NT2/D1 (cell line): Measurements from ENCODE around the gene C10orf95.
A peak's percentile ranks its signal among the peaks of the same experiment; 100 is the strongest.
"Not testable (repeated sequence)": the region's sequence is repeated elsewhere in the genome, so short reads cannot be mapped to it uniquely, and the experiment has no call there.

Experiments
- DNase-seq: peaks from one replicate; pipeline ENCODE4 v3.0.0-alpha.2; 2011; ENCODE audit warnings: low read depth, low spot score
- H3K27me3 ChIP-seq: 2 replicates; pipeline ENCODE4 v1.6.0; 2011; ENCODE audit warnings: mild to moderate bottlenecking; ENCODE audit not compliant: insufficient read length, insufficient read depth
- H3K36me3 ChIP-seq: 2 replicates; pipeline ENCODE4 v1.6.1; 2011; ENCODE audit warnings: mild to moderate bottlenecking, low read length, mixed read lengths; ENCODE audit not compliant: insufficient read depth, insufficient read length
- H3K4me1 ChIP-seq: 2 replicates; pipeline ENCODE4 v1.5.1; 2011; ENCODE audit not compliant: insufficient read depth, insufficient read length
- H3K4me3 ChIP-seq: 2 replicates; pipeline ENCODE4 v1.5.1; 2011; ENCODE audit warnings: low read depth; ENCODE audit not compliant: insufficient read length
- H3K9ac ChIP-seq: 2 replicates; pipeline ENCODE4 v1.6.0; 2011; ENCODE audit warnings: low read depth; ENCODE audit not compliant: insufficient read length
- H3K9me3 ChIP-seq: 2 replicates; pipeline ENCODE4 v1.5.1; 2011; ENCODE audit warnings: mild to moderate bottlenecking, low read length; ENCODE audit not compliant: insufficient read depth
- SUZ12 ChIP-seq: IDR thresholded peaks from 2 replicates; pipeline ENCODE4 v1.6.1; 2011; ENCODE audit not compliant: insufficient read length, insufficient read depth; ENCODE audit errors: extremely low read depth
- YY1 ChIP-seq: IDR thresholded peaks from 2 replicates; pipeline ENCODE4 v1.6.1; 2011; ENCODE audit not compliant: insufficient read length, insufficient read depth
- ZNF274 ChIP-seq: IDR thresholded peaks from 2 replicates; pipeline ENCODE4 v1.6.1; 2011; ENCODE audit warnings: mild to moderate bottlenecking, low read depth, low read length

The C10orf95 gene, protein sequence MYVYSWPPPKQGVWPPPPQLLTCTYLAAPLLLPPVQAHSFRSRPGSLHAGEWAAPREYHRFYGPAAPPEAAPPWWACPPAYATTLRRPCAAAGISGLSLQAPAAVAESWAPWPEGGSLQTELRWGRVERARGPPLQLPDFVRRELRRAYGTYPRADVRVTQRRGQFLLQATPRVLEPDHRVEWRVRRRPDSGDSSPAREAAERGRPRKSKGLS

DNA sequence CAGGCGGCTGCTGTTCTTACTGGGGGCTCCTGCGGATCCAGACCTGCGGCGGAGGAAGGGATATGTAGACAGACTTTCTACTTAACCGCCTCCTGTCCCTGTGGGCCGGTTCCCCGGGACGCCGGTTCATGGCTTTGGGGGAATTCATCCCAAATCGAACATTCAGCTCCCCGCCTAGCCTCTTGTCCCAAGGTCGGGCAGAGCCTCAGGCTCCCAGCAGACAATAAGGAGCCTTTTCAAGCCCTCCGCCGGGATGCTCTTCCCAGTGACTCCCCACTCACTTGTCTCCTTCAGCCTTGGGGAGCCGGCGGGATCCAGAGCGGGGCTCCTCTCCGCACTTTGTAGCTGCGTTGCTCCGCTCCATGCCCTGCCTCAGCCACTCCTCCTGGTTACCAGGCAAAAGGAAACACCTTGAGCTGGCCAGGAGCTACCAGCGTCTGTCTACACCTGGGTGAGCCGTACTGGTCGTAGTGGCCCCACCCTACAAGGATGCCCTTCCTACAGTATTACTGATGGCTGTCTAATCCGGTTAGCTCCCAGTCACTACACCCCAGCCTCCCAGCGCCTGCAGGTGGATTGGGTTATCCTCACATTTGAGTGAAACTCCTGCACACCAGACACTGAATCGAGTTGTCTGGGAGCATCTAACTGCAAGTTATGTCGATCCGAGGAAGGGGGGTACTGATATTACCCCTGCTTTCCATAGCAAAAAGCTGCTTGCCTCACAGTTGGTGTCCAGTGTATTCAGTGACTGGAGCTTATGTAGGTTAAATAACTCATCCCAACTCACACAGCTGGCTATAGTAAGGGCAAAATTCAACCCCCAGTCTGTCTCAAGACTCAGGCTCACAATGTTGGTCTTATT lies at the start of gene C10orf95:
C10orf95 (minus strand) TSS at position 439 of the 865 bp plus-strand sequence. CDS start 450 bp downstream, outside the sequence.
- no peak for DNase-seq
- Histone ChIP-seq H3K9ac (peak within 1 kb of the TSS; percentile 94), H3K27me3 (no peaks in the 10 kb centered on the region), H3K9me3 (no peaks in the 10 kb centered on the region), H3K4me1 (peaks cover 9% of the 10 kb centered on the region), H3K4me3 (peak within 1 kb of the TSS; percentile 84), H3K36me3 (peaks cover 5% of the 10 kb centered on the region)
- TF ChIP-seq ZNF274 (no peak), YY1 (no peak), SUZ12 (no peak)

DNA sequence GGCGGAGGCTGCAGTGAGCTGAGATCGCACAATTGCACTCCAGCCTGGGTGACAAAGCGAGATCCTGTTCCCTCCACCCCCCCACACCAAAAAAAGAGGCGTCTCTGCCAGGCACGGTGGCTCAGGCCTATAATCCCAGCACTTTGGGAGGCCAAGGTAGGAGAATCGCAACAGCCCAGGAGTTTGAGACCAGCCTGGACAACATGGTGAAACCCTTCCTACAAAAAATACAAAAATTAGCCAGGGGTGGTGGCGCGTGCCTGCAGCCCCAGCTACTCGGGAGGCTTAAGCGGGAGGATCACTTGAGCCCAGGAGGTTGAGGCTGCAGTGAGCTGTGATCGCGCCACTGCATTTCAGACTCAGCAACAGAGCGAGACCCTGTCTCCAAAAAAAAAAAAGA lies 49.3 kb upstream of the C10orf95 start:
- H3K4me3 ChIP-seq, H3K27me3 ChIP-seq, H3K9ac ChIP-seq, H3K9me3 ChIP-seq, DNase-seq, H3K4me1 ChIP-seq, H3K36me3 ChIP-seq: not testable (repeated sequence)

- H3K36me3 ChIP-seq, result peaks cover 4% of the 10 kb centered on the region
- no peak for DNase-seq
- no peaks in the 10 kb centered on the region for H3K27me3 ChIP-seq
- H3K9ac ChIP-seq, result no peak overlapping the region
- no peaks in the 10 kb centered on the region for H3K9me3 ChIP-seq
- H3K4me3 ChIP-seq, result no peak overlapping the region
- TF ChIP-seq YY1, result no peak
- TF ChIP-seq SUZ12, result no peak
- no peak for TF ChIP-seq ZNF274
- H3K4me1 ChIP-seq, result no peaks in the 10 kb centered on the region
Observed at GRCh38 chr10:102499356-102499755, 48.0 kb upstream of the C10orf95 start.

GRCh38 chr10:102497545-102497944 lies 46.2 kb upstream of the C10orf95 start:
- Histone ChIP-seq H3K4me3 (no peak overlapping the region), H3K9me3 (no peaks in the 10 kb centered on the region), H3K36me3 (peaks cover 12% of the 10 kb centered on the region), H3K9ac (no peak overlapping the region), H3K27me3 (no peaks in the 10 kb centered on the region), H3K4me1 (peaks cover 2% of the 10 kb centered on the region)
- DNase-seq, result no peak
- TF ChIP-seq YY1 (no peak), ZNF274 (no peak), SUZ12 (no peak)

GRCh38 chr10:102493771-102494170 lies 42.4 kb upstream of the C10orf95 start:
- no peak for DNase-seq
- no peak overlapping the region for H3K9ac ChIP-seq
- H3K4me1 ChIP-seq, result peaks cover 4% of the 10 kb centered on the region
- TF ChIP-seq YY1, result no peak
- no peak for TF ChIP-seq SUZ12
- no peak for TF ChIP-seq ZNF274
- no peaks in the 10 kb centered on the region for H3K9me3 ChIP-seq
- H3K27me3 ChIP-seq, result no peaks in the 10 kb centered on the region
- peaks cover 28% of the 10 kb centered on the region for H3K36me3 ChIP-seq
- H3K4me3 ChIP-seq, result no peak overlapping the region

DNA sequence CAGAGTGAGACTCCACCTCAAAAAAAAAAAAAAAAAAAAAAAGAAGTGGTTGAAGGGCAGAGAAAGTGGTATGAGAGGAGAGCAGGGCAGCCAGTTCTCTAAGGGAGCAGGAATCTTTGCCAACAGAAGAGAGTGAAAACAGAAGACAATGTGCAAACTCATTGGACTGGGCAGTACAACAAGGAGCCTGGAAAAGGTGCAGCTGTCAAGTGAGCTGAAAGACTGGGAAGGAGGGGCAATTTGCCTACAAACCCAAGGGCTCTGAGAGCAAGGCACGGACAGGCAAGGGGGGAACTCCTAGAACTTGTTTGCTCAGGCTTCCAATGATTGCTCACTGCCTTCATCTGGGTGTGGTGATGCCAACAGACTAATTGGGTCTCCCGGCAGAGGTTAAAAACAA lies 41.6 kb upstream of the C10orf95 start:
- TF ChIP-seq YY1 (no peak), ZNF274 (no peak), SUZ12 (no peak)
- H3K9me3 ChIP-seq, result no peaks in the 10 kb centered on the region
- no peaks in the 10 kb centered on the region for H3K27me3 ChIP-seq
- H3K4me1 ChIP-seq, result peaks cover 4% of the 10 kb centered on the region
- H3K36me3 ChIP-seq, result peaks cover 35% of the 10 kb centered on the region
- DNase-seq, result no peak
- H3K9ac ChIP-seq, result no peak overlapping the region
- no peak overlapping the region for H3K4me3 ChIP-seq

DNA sequence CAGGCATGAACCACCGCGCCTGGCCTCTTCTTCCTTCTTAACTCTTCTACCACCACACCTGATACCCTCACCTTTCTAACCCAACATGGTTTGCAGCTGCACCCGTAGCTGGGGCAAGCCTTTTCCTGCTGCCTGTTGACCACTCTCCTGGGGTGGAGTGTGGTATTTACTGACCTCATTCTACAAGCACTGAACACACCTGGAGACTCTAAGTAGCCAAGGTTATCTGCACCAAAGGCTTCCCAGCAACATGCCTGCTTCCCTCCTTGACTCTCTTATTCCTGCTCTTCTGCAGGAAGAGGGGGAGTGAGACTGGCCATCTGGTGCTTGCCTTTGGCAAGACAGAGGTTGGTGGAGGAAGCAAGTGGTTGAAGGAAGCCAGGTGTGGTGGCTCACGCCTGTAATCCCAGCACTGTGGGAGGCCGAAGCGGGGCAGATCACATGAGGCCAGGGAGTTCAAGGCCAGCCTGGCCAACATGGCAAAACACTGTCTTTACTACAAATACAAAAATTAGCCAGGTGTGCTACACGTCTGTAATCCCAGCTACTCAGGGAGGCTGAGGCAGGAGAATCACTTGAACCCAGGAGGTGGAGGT lies 41.1 kb upstream of the C10orf95 start:
- Histone ChIP-seq H3K9ac (no peak overlapping the region), H3K4me3 (no peak overlapping the region), H3K27me3 (no peaks in the 10 kb centered on the region), H3K4me1 (peaks cover 4% of the 10 kb centered on the region), H3K9me3 (no peaks in the 10 kb centered on the region), H3K36me3 (peaks cover 38% of the 10 kb centered on the region)
- no peak for TF ChIP-seq YY1
- no peak for TF ChIP-seq ZNF274
- TF ChIP-seq SUZ12, result no peak
- no peak for DNase-seq
